Fibroblast of mammary gland (primary cell): ENCODE results near the gene AZGP1.
A peak's percentile ranks its signal among the peaks of the same experiment; 100 is the strongest.
"Not testable (repeated sequence)": the region's sequence is repeated elsewhere in the genome, so short reads cannot be mapped to it uniquely, and the experiment has no call there.

Source experiments
- DNase-seq: peaks from one replicate; pipeline ENCODE4 v3.0.0-alpha.2; 2010; ENCODE audit warnings: low read depth
- H3K4me3 ChIP-seq: 2 replicates; pipeline ENCODE4 v1.5.1; 2011; ENCODE audit warnings: low read depth, mild to moderate bottlenecking, low read length, moderate library complexity; ENCODE audit not compliant: control insufficient read depth
- CTCF ChIP-seq: conservative IDR thresholded peaks from 2 replicates; pipeline ENCODE4 v1.5.1; 2011; ENCODE audit warnings: low read depth, low read length, inconsistent platforms; ENCODE audit not compliant: control insufficient read depth, insufficient read depth

Gene AZGP1

GRCh38 chr7:100017875-100018274 lies 42.0 kb upstream of the AZGP1 start:
- no peak for TF ChIP-seq CTCF
- no peak overlapping the region for H3K4me3 ChIP-seq
- DNase-seq: no peak

DNA sequence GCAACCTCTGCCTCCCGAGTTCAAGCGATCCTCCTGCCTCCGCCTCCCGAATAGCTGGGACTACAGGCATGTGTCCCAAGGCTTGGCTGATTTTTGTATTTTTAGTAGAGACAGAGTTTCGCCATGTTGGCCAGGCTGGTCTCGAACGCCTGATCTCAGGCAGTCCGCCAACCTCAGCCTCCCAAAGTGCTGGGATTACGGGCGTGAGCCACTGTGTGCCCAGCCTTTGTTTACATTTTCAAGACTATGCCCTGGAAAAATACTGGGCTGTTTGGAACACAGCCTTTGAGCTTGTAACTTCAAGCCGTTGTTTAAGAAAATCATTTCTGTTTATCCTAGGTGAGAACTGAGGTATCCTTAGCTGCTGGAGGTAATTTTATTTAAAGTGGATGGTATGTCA lies 41.5 kb upstream of the AZGP1 start:
- H3K4me3 ChIP-seq: no peak overlapping the region
- no peak for DNase-seq
- TF ChIP-seq CTCF: no peak

GRCh38 chr7:100016215-100016901 lies 40.5 kb upstream of the AZGP1 start:
- DNase-seq: peak; percentile 27
- H3K4me3 ChIP-seq: peak overlapping the region; percentile 96
- TF ChIP-seq CTCF: no peak

- TF ChIP-seq CTCF: no peak
- H3K4me3 ChIP-seq: peak within 1 kb of the TSS; percentile 96
- peak; percentile 95 for DNase-seq
Observed at GRCh38 chr7:100015232-100016214, 39.7 kb upstream of the AZGP1 start, which contains the start of gene ZKSCAN1. TSS of gene ZKSCAN1 (plus strand) at chr7:100015596. CDS start at chr7:100023507, 7,911 bp downstream.

DNA sequence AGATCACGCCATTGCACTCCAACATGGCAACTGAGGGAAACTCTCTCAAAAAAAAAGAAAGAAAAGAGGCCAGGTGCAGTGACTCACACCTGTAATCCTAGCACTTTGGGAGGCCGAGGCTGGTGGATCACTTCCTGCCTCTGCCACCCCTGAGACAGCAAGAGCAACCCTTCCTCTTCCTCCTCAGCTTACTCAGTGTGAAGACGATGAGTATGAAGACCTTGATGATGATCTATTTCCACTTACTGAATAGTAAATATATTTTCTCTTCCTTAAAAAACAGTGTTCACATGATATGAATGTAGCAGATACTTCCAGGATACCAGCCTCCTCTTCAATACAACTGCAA lies 37.5 kb upstream of the AZGP1 start:
- no peak overlapping the region for H3K4me3 ChIP-seq
- TF ChIP-seq CTCF: no peak
- no peak for DNase-seq

- DNase-seq, H3K4me3 ChIP-seq: not testable (repeated sequence)
Observed at GRCh38 chr7:100012385-100013327, 36.8 kb upstream of the AZGP1 start.
